Fibroblast of skin of back (primary cell): ENCODE results near the gene TOMM70.

Experiments
- DNase-seq: peaks from one replicate; pipeline ENCODE4 v3.0.0-alpha.2; 2013

The TOMM70 gene

DNA sequence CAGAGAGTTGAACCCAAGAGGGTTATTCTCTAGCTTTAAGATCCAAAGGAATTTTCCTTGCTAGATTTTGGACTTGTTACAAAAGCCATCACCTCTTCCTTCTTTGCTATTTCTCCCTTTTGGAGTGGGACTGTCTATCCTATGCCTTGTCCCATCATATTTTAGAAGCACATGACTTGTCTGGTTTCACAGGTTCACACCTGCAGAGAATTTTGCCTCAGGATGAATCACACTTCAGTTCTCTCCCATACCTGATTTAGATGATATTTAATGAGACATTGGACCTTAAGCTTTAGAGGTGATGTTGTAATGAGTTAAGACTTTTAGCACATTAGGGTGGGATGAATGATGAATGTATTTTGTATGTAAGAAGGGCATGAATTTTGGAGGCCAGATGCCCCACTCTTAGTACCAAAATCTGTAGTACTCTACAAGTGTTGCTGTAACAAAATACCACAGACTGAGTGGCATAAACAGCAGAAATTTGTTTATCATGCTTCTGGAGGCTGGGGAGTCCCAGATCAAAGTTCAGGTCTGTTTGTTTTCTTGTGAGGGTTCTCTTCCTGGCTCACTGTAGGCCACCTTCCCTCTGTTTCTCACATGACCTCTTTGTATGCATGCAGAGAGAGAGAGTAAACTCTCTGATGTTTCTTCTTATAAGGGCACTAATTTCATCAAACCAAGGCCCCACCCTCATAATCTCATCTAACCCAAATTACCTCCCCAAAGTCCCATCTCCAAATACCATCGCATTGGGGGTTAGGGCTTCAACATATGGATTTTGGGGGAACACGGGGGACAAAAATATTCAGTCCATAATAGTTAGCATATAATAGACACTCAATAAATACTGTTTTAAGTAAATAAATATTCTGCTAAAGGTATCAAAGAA, 10.4 kb upstream of the TOMM70 start:
- DNase-seq, result no peak

DNA sequence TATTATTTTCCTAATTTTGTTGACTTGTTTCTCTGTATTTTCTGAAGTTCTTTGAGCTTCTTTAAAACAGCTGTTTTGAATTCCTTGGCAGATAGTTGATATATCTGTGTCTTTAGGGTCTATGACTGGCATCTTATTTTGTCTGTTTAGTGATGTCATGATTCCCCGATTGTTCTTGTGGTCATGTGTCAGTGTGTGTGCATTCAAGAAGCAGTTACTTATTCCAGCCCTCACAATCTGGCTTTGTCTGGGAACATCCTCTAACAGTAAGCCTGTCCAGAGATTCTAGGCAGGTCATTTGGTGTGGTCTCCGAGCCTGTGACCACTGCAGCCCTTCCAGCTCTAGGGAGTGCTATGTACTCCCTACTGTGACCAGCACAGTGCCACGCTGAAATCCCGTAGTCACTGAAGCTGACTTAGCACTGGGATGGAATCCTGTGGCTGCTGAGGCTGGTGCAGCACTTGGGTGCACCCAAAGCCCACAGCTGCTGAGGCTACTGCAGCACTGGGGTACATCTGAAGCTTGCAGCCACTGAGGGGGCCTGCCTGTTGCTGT, 7.2 kb upstream of the TOMM70 start:
- DNase-seq, result no peak

DNA sequence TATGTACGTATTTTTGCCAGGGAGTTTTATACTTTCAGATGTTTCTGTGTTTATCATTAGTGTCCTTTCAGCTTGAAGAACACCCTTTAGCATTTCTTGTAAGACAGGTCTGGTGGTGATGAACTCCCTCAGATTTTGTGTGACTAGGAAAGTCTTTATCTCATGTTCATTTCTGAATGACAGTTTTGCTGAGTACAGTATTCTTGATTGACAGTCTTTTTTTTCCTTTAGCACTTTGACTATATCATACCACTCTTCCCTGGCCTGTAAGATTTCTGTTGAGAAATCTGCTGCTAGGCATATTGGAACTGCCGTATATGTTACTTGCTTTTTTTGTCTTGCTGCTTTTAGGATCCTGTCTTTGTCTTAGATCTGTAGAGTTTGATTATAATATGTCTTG, 6.3 kb upstream of the TOMM70 start:
- no peak for DNase-seq

DNA sequence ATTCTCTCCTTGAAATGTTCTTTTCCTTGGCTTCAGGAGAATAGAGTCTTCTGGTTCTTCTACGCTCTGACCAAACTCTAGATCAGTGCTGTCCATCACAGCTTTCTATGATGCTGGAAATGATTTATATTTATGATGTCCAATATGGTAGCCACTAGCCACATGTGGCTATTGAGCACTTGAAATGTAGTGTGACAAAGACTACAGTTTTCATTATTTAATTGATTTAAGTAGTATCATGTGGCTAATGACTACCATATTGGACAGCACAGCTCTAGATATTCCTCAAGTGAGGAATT, 3.3 kb upstream of the TOMM70 start:
- no peak for DNase-seq

DNA sequence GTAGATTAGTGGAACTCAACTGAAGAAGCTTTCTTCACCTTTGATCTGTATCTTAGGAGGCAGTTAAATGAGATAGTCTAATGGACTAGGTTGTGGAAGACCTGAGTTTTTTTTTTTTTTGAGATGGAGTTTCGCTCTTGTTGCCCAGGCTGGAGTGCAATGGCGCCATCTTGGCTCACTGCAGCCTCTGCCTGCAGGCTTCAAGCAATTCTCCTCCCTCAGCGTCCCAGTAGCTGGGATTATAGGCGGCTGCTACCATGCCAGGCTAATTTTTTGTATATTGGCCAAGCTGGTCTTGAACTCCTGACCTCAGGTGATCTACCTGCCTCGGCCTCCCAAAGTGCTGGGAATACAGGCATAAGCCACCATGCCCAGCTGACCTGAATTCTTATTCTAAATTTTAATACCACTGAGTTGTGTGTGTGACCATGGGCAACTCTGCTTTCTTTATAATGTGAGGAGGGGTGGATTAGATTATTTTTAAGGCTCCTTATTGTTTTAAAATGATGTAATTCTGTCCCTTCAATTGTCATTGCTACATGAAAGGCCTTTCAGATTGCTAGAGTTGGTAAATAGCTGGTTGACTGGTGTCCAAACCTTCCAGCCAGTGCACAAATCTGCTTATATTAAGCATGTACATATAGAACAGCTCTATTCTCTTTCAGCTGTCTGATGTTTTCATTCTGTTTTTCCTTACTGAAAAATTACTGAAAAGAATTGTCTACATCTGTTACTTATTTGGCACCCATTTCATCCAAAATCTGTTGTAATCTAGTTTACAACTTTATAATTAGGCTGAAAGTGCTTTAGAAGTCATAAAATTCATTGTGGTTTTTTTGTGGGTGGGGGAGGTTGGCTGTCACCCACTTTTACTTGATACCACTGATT, 2.7 kb upstream of the TOMM70 start:
- no peak for DNase-seq

DNA sequence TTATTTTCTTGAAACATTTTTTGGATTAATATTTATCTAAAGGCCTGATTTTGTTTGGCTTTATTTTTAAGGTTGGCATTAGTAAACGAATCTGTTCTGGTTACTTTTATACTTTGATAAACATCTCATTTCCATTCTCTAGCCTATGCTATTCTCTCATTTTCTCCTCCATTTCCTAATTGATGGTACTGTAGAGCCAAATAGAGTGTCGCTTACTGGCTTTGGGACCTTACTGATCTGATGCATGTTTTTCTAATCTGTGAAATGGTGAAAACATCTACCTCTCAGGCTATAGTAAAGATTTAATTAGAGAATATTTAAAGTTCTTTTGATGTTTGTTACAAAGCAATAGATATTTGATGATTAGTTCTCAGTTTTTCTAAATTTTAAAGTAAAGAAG, 2.0 kb upstream of the TOMM70 start:
- no peak for DNase-seq

DNA sequence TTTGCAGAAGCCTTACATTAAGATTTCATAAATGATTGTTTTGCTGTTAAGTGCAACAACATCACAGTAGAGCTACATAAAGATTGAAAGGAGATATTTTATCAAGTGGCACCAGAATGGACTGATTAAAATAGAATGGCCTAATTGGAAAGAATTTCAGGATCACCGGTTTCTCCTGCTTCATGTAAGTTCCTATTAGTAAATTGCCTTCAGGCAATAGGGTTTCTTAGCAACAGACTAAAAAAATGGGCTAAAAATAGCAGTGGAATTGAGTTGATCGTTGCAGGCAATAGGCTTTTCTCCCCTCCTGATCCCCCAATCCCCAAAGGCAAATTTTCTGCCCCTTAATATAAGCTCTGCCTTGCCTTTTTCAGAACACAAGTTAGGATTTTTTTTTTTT, 1.4 kb upstream of the TOMM70 start:
- peak; percentile 65 for DNase-seq

DNA sequence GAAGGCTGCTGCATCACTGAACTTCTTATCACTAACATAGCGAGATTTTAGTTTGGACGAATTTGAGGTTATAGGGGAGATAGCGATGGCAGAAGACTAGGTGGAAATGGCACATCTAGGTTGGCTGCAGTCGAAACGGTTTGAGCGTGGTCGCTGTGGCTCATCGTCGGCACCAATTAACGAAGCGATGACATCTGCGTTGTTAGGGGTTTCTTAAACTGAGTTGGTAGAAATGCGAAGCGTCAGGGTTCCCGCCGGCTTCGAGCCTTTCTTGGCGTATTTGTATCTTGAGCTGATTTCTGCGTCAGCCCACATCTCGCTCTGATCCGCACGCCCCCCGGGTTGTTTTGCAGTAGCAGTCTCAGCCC, 769 bp upstream of the TOMM70 start:
- peak; percentile 54 for DNase-seq

DNA sequence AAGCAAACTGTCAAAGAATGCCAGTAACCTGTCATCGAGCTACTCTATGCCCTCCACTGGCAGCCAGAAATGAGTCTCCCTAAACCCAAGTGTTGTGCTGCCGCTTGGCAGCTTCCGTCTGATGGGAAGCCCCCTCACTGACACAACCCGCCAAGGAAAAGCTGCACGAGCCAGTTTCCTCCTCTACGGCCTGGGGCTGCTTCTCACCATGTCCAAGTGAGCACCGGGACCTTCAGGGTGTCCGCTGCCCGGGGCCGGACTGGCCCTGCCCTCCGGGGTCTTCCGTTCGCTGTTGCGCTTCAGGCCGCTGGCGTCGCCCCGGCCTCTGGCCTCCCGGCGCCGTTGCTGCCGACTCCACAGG, 490 bp downstream of the TOMM70 start:
- peak; percentile 34 for DNase-seq

DNA sequence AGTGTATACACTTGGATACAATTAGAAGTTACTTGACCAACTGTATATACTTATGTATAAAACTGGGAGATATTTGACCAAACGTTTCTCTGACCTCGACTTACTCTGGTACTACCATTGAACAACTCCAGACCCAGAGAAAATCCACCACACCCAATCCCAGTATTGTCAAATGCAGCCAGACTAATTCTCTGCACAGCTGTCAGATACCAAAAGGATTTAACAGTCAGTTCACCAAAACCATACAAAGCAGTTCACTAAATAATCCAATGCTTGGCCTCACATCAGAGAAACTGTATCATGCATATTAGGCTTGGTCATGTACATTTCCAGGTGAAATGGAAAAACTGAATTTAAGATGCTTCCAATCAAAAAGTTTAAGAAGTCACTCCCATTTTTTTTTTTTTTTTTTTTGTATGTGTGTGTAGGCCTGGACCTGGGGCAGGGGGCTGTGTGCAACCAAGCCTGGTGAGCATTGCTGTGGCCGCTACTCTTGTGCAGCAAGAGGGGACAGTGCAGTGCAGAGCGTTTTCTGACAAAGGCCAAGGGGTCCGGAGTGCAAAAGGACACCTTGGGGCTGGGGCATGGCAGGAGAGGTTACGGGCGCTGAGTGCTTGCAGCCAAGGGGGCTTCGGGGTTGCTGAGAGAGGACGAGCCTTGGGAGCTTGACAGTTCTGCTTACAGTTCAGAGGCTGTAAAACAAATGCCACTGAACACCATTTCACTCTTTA, 1.4 kb downstream of the TOMM70 start:
- DNase-seq, result no peak

DNA sequence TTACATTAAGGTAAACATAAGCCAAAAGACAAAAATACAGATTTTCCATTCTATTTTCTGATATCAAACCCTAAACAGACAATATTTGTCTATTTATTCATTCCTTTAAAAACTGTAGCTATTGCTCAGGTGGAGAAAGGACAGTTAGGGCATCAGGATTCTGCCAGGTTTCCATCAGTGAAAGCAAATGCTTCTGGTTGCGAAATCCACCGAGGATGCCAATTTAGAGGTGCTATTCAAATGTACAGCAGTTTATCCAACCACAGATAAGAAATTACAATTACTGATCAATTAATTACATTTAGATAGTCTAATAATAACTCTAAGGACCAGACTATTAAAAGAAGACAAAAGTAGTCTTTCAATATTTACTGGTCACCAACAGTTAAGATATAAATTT, 3.9 kb downstream of the TOMM70 start:
- no peak for DNase-seq

DNA sequence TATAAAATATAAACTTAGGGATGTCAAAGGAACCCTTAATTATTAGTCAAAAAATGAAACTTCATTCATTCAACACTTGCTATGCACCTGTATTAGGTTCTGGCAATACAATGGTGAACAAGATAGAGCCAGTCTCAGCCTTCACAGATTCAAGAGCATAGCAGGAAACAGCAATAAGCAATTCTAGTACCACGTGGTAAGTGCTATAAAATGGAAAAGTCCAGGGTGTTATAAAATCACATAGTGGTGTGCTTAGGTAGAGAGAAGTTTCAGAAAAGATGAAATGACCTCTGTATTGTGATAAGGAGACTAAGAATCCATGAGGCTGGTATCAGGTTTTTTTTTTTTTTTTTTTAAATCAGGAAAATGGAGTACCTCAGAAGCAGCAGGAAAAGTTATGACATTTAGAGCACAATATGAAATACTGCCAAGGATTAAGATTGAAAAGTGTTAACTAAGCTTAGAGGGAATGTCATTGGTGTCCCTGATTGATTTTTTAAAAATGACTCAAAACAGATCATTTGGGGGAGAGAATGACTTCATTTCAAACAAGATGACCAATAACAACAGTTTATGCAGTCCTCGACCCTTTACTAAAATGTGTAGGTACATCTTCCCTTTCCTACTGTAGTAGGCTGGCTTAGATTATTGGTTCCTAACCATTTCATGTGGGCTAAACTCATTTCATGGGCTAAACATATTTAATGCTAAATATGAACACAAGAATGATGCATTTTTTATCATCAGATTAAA, 5.0 kb downstream of the TOMM70 start:
- DNase-seq, result no peak

DNA sequence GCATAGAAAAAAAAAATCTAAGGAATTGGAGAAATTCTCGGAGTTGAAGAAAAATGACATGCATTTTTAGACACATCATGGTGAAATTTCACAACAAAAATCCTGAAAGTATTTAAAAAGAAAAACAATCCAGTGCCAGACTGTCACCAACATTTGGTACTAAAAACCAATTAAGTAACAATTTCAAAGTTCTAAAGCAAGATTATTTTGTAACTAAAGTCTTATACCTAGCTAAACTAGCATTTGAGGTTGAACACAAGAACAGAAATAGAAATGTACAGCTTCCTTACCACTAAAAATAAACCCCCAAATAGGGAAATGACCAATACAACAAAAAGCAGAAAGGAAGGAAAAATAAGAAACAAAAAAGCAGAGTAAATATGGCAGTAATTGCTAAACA, 11.9 kb downstream of the TOMM70 start:
- DNase-seq, result no peak

DNA sequence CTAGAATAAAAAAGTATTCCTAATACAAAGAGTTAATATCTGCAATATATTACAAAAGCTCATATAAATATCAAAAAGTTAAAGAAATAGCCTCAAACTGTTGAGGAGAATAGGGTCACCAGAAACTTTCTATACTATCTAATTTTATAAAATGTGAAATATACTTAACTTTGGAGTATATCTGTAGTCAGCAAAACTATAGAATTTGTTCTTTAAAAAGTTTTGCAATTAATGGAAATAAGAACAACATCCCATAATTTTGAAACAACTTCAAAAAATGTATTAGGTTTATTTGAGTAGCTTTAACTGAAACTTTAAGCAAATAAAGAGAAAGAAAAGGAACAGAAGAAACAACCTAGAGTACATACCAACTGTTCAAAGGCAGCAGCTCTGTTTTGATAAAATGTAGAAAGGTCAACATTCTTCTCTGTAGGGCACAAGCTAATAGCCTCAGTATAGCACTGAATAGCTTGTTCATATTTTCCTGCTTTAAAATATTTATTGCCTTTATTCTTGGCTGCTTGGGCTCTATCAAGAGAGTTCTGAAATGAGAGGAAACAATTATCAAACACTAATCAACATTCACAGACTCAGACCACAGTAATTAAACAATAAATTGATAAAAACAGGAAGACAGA, 14.3 kb downstream of the TOMM70 start:
- DNase-seq, result peak; percentile 42

DNA sequence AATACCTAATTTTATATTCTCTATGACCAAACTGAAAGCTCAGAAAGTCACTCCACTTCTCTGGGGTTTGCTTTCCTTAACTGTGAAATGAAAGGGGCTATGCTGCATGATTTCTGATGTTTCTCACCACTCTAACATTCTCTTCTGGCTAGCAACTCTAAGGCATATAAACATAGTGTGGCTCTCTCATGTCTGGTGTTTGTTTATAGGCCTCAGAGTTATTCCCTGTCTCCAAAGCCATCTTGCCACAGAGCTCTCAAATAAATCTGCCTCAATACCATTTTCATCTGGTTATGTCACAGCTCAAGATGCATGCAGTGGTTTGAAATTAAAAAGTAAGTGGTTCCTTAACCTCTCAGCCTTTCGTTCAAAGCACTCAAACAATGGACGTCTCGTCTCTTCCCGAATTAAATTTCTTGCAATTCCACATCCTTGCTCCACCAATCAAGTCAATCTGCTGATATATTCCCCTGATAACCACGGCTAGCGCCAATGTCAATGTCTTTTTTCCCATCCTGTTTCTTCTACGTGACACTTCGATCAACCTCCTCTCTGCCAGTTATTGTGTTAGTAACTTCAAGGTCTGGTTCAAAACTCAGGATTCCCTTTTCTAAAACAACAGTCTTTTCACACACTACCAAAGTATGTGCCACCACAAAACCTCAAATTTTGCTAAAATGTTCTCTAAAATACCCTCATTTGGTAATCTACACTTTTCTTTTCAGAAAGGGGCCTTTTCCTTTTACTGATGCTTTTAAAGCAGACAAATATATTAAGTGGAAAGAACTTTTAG, 16.0 kb downstream of the TOMM70 start:
- peak; percentile 55 for DNase-seq

DNA sequence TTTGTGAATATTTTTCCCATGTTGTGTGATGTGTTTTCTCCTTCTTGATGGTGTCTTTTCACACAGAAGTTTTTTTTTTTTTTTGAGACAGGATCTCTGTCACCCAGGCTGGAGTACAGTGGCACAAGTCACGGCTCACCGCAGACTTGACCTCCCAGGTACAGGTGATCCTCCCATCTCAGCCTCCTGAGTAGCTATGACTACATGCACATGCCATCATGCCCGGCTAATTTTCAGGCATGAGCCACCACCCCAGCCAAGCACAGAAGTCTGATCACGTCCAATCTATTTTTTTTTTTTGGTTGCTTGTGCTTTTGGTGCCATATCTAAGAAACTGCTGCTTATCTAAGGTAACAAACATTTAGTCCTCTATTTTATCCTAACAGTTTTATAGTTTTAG, 24.6 kb downstream of the TOMM70 start:
- no peak for DNase-seq

DNA sequence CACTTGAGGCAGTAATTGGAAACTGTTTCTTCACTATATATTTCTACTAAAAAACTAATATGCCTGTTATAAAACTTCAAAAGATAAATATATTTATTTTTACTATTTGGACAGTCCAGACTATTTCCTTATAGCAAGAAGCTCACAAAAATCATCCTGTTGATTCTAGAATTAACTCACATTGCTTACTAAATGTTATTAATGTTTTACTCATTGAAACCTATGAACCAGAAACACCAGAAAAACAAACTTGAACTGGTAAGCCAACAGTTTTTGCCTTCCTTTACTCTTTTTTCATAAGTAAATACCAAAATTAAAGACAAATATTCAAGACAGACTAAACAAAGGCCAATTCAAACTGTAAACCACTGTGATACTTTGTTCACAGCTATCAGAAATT, 26.4 kb downstream of the TOMM70 start:
- no peak for DNase-seq

DNA sequence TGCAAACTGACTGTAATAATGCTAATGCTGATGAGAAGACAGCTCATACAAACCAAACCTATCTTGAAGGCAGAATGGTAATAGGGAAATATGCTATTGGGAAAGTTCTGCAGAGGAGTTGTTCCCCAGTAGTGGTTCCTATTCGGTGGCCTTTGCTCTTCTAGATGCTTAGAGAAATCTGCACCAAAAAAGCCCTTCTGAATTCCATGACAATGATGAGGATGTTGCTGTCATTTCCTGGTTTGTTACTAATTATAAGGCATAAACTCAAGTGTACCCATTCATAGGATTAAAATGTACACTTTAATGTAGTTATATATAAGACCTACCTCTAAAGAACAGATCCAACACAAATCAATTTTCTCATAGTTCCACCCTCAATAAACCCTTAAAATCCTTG, 30.1 kb downstream of the TOMM70 start:
- peak; percentile 34 for DNase-seq

DNA sequence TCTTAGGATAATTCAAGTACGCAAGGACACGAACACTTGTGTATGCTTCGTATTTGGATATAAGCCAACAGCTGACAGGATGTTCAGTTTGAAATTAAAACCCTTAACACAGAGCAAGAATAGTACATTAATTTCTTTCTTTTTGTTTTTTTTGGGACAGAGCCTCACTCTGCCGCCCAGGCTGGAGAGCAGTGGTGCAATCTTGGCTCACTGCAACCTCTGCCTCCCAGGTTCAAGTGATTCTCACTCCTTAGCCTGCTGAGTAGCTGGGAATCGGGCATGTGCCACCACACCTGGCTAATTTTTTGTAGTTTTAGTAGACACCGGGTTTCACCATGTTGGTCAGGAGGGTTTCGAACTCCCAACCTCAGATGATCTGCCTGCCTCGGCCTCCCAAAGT, 32.4 kb downstream of the TOMM70 start:
- DNase-seq, result no peak

DNA sequence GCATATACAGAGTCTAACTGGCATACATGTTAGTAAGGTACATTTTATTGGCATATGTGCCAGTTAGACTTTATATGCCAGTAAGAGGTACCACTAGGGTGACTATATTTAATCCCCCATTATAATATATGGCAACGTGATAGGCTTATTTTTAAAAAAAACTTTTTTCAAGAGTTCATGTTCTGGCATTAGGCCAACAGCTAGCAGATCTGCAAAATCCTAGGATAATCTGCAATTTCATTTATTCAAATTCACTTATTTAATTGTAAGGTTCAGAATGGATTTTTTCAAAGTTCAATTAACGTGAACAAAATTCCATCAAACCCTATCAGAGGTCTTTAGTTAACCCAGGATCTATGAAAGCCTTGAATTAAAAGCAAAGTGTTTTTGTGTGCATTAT, 34.5 kb downstream of the TOMM70 start:
- no peak for DNase-seq

DNA sequence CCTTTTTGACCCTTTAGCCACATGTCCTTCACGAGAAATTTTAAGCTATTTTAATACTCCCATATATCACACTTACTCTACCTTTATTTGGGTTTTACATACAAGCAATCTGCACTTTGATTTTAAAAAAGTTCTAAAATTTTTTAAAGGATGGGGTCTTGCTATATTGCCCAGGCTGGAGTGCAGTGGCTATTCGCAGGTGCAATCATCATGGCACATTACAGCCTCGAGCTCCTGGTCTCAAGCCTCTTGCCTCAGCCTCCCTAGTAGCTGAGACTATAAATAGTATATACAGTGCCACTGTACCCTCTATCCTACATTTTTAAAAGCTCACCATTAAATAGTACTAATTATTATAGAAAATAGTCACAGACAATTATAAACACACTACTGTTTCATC, 36.5 kb downstream of the TOMM70 start:
- DNase-seq, result no peak
